HG03565 (cell line): ENCODE measurements around the gene FOXO4.
"Not testable (repeated sequence)": the region's sequence is repeated elsewhere in the genome, so short reads cannot be mapped to it uniquely, and the experiment has no call there.

ENCODE experiments used
- ATAC-seq: cut with Tn5 transposase; IDR thresholded peaks from one replicate; pipeline ENCODE4 v1.9.1; 2021; ENCODE audit warnings: mild to moderate bottlenecking, moderate library complexity; ENCODE audit not compliant: unreplicated experiment

The FOXO4 gene, protein sequence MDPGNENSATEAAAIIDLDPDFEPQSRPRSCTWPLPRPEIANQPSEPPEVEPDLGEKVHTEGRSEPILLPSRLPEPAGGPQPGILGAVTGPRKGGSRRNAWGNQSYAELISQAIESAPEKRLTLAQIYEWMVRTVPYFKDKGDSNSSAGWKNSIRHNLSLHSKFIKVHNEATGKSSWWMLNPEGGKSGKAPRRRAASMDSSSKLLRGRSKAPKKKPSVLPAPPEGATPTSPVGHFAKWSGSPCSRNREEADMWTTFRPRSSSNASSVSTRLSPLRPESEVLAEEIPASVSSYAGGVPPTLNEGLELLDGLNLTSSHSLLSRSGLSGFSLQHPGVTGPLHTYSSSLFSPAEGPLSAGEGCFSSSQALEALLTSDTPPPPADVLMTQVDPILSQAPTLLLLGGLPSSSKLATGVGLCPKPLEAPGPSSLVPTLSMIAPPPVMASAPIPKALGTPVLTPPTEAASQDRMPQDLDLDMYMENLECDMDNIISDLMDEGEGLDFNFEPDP

DNA sequence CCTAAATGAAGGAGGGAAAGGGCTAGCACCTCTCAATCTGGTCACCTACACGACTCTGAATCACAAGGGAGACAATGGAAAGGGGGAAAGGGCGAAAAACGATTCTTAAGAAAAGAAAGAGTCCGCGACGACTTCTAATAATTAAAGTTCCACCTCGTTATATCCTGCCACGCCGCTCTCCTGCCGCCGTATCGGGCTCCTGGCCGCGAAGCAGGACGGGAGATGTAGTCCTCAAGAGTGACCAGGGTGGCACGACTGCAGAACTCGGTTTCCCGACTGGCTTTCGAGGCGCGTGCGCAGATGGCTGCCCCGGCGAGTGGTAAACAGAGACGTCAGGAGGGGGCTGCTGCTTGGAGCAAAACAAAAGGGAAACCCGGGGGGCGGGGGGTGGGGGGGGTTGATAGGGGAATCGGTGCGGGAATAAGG, at the start of gene FOXO4:
Gene FOXO4 (plus strand): TSS at position 297 of the 426 bp plus-strand sequence. CDS start 678 bp downstream, outside the sequence.
- peak; percentile 95 for ATAC-seq

DNA sequence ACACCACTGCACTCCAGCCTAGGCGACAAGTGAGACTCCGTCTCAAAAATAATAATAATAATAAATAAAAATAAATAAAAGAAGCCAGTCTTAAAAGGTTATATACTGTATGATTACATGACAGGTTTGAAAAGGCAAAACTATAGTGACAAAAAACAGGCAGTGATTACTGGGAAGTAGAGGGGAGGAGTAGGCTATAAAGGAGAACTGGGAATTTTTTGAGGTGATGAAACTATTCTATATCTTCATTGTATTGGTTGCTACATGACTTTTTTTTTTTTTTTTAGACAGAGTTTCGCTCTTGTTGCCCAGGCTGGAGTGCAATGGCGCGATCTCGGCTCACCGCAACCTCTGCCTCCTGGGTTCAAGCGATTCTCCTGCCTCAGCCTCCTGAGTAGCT, 47.8 kb upstream of the FOXO4 start:
- ATAC-seq = not testable (repeated sequence)

DNA sequence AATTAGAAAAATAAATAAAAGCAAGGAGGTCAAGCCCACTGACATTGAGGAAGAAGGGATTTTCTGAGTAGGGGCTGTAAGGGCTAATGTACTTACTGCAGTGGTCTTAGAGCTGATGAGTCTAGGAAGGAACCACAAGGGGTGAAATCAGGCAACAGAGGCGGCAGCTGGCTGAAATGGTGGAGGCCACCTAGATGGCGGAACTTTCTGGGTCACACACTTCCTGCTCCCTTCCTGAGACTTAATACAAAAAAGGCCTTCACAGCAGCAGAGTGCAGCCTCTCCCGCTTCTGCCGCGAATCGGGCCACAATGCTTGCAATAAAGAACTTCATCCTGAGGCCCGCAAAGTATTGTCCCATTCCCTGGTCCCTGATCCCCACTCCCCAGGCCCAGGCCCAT, 42.9 kb upstream of the FOXO4 start:
- ATAC-seq = no peak

DNA sequence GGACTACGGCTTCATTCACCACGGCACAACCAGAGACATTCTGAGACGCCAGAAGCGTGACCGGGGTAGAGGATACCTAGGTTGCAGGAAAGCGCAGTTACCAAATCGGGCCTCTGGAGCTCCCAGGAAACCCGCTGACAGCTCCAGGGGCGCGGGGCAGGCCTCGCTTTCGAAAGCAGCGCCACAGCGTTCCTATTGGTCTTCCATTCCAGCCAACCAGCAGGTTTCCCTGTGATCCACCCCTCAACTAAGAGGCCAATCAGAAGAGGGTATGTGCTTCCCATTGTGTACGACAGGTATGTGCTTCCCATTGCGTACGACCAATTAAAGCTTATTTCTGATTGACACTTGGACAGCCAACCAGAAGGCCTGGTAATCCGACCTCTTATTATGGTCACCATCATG, 42.4 kb upstream of the FOXO4 start:
- ATAC-seq = peak; percentile 81

DNA sequence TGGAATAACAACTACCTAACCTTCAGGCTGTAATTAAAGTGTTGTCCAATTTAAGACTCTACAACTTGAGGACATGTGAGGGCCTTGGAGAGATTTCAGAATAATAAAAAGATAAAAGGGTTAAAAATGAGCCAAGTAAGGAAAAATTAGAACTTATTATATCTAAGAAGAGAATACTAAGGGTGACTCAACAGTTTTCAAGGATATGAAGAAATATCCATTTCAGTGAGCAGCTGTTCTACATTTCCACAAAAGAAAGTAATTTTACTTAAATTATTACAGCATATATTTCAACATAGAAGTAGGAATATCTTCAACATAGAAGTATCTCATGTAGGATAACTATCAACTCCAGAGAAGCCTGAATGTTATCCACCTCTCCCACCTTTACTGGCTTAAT, 38.8 kb upstream of the FOXO4 start:
- ATAC-seq = no peak

DNA sequence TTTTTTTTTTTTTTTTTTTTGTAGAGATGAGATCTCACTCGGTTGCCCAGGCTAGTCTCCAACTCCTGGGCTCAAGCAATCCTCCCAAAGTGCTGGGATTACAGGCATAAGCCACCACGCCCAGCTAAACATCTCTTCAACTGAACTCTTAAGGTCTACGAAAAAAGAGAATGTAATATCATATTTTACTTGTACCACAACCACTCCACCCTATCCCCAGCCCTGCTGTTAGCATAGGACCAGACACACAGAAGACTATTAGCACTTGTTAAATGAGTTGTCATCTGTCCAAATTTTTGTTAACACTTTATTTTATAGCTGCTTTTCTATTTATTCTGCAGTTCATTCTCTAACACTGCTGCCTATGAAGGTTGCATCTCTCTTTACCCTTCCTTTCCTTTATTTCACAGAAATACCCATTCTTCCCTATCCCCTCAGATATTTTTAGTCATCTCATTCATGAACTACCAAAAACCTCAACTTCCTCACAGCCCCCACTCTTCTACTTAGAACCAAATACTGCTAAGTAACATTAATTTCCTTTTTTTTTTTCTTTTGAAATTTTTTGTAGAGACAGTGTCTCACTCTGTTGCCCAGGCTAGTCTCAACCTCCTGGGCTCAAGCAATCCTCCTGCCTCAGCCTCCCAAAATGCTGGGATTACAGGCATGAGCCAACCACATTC, 37.7 kb upstream of the FOXO4 start:
- ATAC-seq = no peak

DNA sequence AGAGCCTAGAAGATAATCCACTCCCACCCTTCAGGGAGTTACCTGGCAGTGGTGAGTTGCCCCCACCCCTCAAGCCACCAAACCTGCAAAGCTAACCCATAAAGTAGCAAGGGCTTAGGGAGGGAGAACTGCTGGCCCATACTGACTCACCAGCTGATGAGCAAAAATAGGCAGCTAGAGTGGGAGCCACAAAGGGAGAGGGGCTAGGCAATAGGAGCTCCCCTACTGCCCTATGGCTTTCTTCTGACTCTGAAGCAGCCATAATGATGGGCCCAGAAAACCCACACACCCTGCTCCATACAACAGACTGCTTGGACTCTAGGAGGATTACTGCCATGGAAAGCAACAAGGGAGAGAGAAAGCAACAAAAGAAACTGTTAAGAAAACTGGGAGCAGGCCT, 35.5 kb upstream of the FOXO4 start:
- ATAC-seq = no peak

DNA sequence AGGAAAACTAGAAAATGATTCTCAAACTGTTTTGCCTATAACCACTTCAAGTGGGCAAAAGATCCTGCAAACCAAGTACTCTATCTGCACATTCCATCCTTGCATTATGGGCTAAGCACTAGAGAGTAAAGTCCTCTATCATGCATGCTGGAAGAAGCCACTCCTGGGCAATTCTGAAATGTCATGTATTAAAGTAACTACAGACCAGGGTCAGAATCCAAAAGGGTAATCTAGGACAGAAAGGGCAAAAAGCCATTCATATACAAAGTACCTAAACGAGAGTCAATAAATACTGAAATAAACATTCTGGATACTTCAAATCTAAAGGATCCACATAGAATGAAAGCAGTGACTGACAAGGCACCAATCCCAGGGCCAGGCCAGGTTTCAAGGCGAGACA, 28.6 kb upstream of the FOXO4 start:
- ATAC-seq = no peak

DNA sequence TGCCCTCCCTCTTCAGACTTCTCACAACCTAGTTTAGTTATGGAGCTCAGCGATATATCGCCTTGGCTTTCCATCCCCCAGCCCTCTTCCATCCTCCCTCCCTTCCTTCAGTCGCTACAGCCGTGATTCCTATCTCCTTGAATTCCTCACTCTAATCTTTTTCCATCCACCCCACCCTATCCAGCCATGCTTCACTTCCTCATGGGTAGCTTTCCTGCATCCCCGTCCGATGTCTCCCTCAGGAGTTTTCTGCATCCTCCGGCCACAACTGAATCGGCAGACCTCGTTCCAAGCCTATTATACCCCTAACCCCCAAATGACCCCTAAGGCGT, 28.0 kb upstream of the FOXO4 start:
- ATAC-seq = peak; percentile 2

DNA sequence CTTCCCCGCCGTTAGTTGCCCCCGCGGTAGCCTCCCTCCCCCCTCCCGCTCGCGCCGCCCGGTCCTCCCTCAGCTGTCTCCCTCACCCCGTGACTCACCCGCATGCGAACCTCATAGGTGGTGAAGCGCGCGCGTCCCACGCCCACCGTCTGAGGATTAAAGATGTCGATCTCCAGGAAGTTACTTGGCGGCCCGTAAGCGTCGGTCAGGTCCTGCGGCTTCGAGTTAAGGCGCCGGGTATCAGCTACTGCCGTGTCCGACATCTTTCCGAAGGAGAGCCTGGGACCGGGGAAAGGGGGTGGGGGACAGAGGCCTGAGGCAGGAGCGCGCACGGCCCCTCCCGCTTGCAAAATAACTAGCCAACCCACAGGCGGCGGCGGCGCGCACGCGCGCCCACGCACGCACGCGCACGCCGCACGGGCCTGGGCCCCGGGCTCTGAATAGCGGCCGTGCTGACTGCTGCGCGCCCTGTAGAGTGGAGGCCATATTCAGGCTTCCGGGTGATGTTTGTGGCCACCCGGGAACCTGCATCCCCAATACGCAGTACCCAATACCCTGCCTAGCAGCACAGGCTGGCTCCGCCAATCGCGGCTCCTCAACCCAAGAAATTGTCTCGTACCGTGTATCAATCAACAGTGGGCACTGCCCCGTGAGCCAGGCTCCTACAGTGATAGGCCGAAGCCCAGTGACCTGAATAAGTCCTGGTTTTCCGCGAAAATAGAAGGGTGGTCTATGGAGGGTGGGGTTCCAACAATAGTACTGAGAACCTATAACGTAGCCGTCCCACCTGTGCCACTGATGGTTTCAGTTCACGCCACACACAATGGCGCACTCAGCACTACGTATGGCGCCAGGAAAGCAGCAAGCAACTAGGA, 27.4 kb upstream of the FOXO4 start, which contains the start of gene SNX12:
Gene SNX12 (minus strand): TSS at position 291 of the 875 bp plus-strand sequence. CDS start 28 bp downstream, at position 263.
- peak; percentile 97 for ATAC-seq

DNA sequence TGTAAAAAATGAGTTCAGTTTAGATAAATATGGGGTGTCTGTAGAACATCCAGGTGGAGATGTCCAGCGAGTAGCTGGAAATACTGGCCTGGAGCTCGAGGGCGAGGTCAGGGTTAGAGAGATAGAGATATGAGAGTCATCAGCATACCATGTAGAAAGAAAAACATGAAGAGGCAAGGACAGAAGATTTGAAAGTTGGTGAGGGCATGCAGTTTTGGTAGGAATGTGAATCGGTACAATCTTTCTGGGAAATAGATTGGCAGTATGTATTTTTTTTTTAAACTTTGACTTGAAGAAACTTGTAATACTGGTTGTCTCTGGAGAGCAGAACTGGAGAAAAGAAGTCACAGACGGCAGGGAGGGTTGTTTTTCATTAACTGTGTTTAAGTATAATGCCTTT, 25.1 kb upstream of the FOXO4 start:
- ATAC-seq = no peak

DNA sequence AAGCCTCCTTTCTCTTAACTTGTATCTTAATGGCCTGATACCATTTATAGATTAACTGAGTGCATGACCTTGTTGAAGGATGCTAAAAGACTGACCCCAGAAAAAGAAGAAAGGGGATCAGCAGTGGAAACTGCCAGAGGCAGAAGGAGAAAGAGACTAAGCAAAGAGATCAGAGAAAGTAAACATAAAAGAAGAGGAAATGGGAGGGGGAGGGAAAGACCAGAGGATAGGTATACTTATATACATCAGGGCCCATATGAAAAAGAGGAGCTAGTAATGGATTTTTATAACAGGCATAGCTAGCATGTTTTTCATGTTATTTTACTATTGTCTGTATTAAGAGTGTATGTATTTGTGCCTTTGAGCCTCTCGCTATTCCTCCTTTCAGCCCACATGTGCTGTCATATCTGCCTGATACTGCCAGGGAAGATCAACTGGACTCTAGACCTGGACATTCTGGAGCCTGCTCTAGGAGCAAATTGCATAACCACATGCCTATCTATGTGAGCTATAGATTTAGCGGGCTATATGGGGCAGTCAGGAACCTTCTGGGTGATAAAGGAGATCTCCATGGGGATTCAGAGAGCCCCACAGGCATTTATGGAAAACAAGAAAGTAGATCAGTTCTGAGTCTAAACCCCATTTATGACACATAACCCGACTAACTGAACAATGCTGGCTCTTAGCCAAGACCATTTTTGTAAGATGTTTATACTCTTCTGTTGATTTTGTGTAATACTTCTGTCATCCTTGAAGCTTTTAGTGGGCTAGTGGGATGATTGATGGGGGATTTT, 14.1 kb upstream of the FOXO4 start:
- ATAC-seq = no peak

DNA sequence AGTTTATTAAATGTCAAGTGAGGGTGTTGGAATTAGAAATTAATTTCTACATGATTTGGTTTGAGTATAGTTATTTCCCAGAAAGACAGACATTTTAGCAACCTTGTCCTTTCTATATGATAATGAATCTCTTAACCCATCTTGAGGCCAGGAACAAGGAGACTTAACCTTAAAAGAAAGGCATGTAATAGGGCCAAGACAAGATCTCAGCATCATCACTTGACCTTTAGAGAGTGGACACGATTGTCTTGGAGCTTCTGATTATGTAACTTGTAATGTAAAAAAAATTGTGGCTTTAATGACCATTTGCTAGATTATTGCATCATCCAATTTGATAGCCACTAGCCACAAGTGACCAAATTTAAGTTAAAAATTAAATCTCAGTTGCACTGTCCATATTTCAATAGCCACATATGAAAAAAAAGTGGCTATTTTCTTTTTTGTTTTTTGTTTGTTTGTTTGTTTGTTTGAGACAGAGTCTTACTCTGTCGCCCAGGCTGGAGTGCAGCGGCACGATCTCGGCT, 13.5 kb upstream of the FOXO4 start:
- no peak for ATAC-seq

DNA sequence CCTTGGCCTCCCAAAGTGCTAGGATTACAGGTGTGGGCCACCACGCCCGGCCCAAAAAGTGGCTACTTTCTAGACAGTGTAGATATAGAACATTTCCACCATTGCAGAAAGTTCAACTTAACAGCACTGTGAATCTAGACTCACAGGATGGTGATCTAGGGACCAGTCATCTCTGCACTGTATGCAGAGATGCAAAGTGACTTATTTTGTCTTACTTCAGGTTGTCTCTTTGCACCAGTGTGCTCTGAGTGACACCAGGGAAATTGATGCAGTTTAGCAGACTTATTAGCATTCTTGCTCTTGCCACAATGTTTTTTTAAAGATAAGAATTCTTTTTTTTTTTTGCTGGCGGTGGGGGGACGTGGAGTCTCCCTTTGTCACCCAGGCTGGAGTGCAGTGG, 12.8 kb upstream of the FOXO4 start:
- ATAC-seq = no peak

DNA sequence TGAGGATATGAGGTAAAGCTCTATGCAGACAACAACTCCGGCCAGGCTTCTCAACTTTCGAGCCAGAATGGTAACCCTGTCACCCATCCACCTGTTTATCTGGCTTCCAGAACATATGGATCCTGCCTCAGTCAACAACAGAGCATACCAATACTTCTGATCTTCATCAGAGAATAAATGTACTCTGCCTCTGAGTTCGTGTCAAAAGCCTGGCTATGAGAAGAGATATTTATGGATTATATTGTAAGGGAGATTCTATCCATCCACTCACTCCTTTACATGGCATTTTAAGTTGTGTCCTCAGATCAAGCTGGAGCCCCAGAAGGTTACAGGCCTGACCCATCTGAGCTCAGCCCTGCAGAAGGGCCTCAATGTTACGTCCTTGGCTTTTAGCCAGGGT, 9.8 kb upstream of the FOXO4 start:
- no peak for ATAC-seq

DNA sequence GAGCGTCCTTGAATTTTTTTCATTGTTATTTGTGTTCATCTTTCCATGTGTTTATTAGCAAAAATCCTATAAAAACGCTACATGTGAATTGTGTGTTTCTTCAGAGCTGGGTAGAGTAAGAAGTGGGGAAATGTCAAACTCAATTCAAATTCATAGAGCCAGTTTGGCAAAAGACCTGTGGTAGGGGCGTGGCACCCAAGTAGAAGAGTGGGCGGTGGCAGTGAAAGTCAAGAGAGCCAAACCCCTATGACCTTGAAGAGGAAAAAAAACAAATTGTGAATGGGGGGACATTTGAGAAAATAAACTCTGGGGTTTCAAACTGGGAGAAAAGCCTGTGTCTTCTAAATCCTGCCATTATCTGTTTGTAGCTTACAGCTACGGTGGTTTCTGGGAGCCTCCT, 4.4 kb upstream of the FOXO4 start:
- no peak for ATAC-seq

DNA sequence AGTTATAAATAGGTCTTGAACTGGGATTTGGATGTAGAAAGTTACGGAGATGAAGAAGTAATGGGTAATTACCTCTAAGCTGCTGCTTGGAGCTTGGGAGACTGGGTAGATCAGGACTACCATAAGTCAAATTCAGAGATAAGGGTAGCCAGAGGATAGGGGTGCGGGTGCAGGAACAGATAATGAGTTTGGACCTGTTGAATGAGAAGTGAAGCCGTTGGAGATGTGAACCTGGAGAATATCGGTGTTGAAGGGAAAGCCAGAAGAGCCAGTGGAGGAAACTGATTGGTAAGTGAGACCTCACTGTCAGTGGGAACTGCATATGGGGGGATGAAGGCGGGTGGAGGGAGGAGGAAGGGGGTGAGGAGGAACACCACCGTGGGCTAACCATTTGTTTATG, 618 bp upstream of the FOXO4 start:
- ATAC-seq = no peak

DNA sequence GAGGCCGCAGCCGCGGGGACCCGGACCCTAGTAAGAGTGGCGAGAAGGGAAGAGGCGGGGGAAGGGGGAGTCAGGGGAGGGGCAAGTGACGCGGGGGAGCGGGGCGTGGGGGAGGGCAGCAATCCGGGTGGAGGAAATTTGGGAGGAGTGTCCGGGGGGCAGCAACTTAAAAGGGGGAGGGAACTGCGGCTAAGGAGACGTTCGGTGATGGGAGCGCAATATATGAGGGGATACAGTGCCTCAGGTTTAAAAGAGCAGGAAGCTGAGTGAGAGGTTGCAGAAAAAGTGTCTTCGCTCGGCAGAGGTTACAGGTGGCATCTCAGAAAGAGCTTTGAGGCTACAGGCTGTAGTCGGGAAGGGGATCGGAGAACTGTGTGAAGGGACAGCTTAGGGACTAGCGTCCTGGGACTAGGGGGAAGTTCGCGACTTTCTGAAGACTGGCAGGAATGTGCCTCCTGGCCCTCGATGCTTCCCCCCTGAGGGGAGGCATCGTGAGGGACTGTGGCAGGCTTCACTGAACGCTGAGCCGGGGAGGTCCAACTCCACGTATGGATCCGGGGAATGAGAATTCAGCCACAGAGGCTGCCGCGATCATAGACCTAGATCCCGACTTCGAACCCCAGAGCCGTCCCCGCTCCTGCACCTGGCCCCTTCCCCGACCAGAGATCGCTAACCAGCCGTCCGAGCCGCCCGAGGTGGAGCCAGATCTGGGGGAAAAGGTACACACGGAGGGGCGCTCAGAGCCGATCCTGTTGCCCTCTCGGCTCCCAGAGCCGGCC, 519 bp downstream of the FOXO4 start:
- no peak for ATAC-seq

DNA sequence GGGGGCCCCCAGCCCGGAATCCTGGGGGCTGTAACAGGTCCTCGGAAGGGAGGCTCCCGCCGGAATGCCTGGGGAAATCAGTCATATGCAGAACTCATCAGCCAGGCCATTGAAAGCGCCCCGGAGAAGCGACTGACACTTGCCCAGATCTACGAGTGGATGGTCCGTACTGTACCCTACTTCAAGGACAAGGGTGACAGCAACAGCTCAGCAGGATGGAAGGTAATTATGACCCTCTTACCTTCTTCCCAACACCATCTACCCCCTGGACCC, 1.0 kb downstream of the FOXO4 start:
- ATAC-seq = no peak

DNA sequence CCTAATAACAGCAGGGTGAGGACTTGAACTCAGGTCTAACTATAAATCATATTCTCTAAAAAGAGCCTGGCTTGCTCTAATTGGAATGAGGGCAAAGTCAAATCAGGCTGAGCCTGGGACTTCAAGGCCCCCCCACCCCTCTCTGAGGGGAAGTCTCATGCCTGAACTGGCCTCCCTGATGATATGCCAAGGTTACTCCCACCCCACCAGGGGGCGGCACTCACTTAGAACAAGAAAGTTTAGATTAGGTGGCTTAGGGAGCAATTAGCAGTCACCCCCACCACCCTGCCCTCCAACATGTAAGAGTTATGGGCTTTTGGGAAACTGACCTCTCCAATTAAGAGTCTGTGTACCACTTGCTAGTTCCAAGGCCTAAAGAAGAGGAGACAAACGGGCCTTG, 2.7 kb downstream of the FOXO4 start:
- ATAC-seq = no peak
